GM03348 (cell line): ENCODE data around the gene FIP1L1.

Experiments used
- DNase-seq: peaks from one replicate; pipeline ENCODE4 v3.0.0; 2012; ENCODE audit warnings: low spot score

The FIP1L1 gene

DNA sequence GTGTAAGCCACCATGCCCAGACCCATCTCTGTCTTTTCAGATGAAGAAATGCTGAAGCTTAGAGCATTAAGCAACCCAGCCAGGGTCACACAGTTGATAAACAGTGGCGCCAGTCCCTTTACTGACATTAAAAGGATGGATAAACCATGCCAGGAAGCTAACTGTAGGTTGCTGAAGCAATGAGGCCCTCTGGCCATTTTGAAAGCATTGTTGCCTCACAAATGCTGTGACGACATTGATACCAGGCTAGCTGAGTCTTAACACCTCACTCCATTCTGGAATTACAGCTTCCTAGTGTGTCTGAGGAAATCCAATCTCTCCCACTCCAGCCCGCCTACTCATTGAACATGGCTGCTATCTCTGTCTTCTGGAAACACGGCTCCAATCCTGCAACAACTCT, 124.1 kb downstream of the FIP1L1 start:
- no peak for DNase-seq

DNA sequence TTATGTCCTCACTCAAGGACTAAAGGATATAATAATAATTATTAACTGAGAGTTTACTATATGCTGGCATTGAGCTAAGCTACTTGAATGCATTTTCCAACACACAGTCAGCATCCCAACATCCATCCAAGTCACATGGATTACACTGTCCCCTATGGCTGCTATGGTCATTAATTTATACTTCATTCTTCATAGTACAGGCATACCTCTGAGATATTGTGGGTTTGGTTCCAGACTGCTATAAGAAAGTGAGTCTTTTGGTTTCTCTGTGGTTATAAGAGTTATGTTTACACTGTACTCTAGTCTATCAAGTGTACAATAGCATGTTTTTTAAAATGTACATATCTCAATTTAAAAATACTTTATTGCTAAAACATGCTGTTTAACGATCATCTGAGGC, 124.7 kb downstream of the FIP1L1 start:
- no peak for DNase-seq

DNA sequence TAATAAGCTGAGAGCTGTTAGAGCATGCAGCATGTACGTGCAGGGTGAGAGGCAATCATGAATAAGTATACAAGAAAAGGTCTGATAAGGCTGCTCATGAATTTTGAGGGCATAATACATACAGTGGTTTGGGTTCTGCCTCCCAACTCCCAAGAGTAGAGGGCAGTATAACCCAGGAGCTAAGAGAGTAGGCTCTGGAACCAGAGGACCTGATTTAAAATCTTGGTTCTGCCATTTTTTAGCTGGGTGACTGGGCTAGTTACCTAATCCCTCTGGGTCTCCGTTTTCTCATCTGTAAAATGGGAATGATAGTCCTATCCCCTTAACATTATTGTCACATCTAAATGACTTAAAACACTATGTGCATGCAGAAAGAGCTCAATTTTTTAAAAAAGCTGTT, 128.5 kb downstream of the FIP1L1 start:
- DNase-seq = no peak

DNA sequence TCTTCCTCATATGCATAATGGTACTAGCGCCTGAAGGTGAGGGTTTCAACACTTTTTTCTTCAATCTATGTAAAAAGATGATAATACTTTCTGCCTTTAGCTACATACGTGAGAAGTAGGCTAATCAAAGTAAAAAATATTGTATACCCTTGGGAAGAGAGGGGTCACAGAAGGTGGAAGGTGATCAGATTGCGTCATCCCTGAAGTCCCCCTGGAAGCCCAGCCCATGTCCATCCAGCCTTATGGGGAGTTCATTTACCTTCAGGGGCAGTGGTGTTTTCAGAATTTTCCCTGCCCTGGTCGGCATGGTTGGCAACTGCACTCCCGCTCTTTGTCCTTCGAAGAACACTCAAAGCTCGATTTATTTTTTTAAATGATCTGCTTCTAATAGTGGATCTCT, 129.6 kb downstream of the FIP1L1 start:
- no peak for DNase-seq

DNA sequence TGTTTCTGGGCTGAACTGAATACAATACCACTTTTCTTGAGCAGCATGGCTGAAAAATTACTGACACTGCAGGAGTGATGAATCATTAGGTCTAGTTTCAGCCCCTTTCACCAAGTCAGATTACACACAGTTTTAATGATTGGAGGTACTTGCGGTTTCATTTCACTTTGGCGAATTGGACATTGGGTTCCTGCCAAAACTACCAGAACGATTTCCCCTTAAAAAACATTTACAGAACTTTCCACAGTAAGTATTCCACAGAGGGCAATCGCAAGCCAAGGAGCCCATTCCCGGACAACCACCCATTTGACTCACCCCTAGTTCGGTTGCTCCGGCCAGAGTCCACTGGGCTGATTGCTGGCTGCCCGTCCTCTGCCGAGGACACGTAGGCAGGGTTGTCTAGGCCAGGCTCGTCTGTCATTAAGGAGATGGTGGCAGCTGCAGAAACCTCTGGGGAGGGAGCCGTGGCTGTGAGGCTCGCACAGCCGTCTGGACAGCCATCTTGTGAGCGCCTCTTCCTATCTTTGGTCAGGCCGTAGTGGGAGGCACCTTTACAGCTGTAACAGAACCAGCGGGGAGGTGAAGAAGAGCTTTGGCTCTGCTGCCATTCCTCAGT, 130.3 kb downstream of the FIP1L1 start:
- DNase-seq = no peak

DNA sequence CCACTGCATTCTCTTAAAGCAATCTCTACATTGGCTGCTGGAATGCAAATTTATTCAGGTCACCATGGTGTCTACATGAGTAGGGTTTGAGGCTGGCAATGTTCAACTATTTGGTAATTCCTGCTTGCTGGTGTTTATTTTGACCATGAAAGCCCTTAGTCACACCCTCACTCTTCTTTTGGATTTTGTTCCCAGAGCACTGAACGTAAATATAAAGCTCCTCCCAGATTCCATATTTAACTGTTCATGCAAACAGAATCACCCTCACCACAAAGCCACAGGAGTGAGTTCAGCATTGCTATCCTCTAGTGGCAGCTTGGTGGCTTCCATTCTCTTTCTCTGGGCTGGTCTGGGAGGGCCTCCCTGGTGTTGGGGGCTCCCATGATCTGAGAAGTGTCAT, 131.0 kb downstream of the FIP1L1 start:
- DNase-seq = no peak

DNA sequence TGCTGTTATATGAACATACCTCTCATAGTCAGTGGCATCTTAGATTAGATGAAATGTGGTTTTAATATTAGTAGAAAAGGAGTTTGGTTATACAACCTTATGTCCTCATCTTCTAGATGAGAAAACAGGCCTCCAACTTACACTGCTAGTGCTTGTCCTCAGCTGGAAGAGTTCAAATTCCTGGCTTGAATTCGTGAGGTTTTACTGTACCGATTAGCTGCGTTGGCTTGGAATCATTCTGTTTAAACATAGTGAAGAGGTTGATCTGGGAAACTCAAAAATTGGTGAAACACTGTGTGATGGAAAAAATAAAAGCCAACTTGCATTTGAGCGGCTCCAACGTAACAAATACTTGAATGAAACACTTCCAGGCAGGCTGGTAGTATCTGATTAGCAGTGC, 132.9 kb downstream of the FIP1L1 start:
- DNase-seq = no peak
